ENCODE data around the gene FBLN1. TPM values are rescaled to one million over a fixed set of nuclear protein-coding genes. Genes with fewer than 3 reads are reported as not detected.

Gene FBLN1
- total RNA-seq, 1 donor from 2014 or later = 211 TPM

GRCh38 chr22:45649809-45650208, 147.1 kb downstream of the FBLN1 start:
- Mint-ChIP-seq H3K4me1 (ENCODE audit: unreplicated experiment) (peaks cover 5% of the 10 kb centered on the region), H3K36me3 (ENCODE audit: unreplicated experiment) (peaks cover 3% of the 10 kb centered on the region), H3K9me3 (ENCODE audit: unreplicated experiment) (no peaks in the 10 kb centered on the region), H3K27me3 (ENCODE audit: unreplicated experiment) (peaks cover 25% of the 10 kb centered on the region), H3K4me3 (ENCODE audit: unreplicated experiment) (no peak overlapping the region), H3K27ac (ENCODE audit: unreplicated experiment) (no peak overlapping the region)
- TF ChIP-seq CTCF (IDR thresholded peaks at IDR 0.05) = no peak
- no peak for DNase-seq (ENCODE audit: extremely low spot score, unreplicated experiment)

- Mint-ChIP-seq H3K27ac (ENCODE audit: unreplicated experiment) (no peak overlapping the region), H3K36me3 (ENCODE audit: unreplicated experiment) (peaks cover 3% of the 10 kb centered on the region), H3K4me3 (ENCODE audit: unreplicated experiment) (no peak overlapping the region), H3K9me3 (ENCODE audit: unreplicated experiment) (no peaks in the 10 kb centered on the region), H3K27me3 (ENCODE audit: unreplicated experiment) (peaks cover 25% of the 10 kb centered on the region), H3K4me1 (ENCODE audit: unreplicated experiment) (peaks cover 4% of the 10 kb centered on the region)
- DNase-seq (ENCODE audit: extremely low spot score, unreplicated experiment) = peak; percentile 44
- no peak for TF ChIP-seq CTCF (IDR thresholded peaks at IDR 0.05)
These were observed 148.0 kb downstream of the FBLN1 start for GRCh38 chr22:45650721-45651120.

Other genes with a start within 250 kb of the FBLN1 start
- not detected in 2 replicates for gene UPK3A, start 217.9 kb upstream of the FBLN1 start, total RNA-seq
- gene FAM118A, start 192.9 kb upstream of the FBLN1 start, total RNA-seq = 101 and 110 TPM in 2 replicates
- gene SMC1B, start 89.3 kb upstream of the FBLN1 start, total RNA-seq = not detected in 2 replicates
- gene RIBC2, start 89.2 kb upstream of the FBLN1 start, total RNA-seq = 0.56 and 0.68 TPM in 2 replicates
- 147 and 164 TPM in 2 replicates for gene ATXN10, start 169.0 kb downstream of the FBLN1 start, total RNA-seq

All from osteocyte (in vitro differentiated cells).